Choroid plexus epithelial cell (primary cell): Measurements from ENCODE around the gene JPH4.
A peak's percentile ranks its signal among the peaks of the same experiment; 100 is the strongest.

Source experiments
- DNase-seq: peaks from one replicate; pipeline ENCODE4 v3.0.0-alpha.2; 2010; ENCODE audit warnings: low read depth
- H3K4me3 ChIP-seq: 2 replicates; pipeline ENCODE4 v1.5.1; 2011; ENCODE audit warnings: low read depth, mild to moderate bottlenecking, control low read depth, low read length, moderate library complexity
- TF ChIP-seq, protein P1 (sequence below): conservative IDR thresholded peaks from 2 replicates; pipeline ENCODE4 v1.5.1; 2011; ENCODE audit warnings: low read depth, mild to moderate bottlenecking, control low read depth, inconsistent platforms, low read length, moderate library complexity

JPH4 gene

DNA sequence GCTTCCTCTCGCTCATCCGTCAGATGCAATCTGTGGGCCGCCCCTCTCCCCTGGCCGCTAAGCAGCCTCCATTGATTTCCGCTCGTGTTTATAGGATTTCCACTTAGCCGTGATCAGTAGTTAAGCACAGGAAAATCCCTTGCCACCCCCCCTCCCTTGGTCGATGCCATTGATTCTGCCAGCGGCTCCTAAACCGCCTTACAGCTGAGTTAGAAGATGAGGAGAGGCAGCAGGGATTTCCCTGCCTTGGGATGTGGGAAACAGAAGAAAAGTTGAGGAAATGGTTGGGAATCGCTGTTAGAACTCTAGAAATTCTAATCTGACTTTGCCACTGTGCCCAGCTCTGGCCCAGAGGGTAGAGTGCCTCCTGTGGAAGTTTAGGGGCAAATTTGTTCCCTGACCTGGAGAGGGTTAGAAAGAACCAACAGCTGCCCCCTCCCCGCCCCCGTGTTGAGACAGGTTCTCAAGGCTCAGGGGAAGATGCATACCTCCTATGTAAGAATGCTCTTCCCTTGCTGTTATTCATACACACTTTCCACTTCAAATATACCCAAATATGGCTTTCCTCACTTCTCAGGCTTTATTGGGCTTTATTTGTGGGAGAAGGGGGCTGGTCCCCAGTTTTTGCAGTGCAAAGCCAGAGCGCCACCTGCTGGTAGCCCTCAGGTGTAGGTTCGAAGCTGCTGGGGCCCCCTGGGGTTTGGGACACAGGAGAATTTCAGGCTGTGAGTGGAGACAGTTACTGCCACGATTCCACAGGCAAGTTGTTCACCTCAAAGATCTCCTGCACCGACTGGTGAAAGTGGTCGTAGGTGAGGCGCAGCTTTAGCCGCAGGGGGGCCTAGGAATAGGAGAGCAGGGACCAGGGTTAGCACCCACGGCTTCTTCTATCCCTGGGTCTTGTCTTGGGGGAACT, 19.3 kb downstream of the JPH4 start:
- TF ChIP-seq, protein P1, sequence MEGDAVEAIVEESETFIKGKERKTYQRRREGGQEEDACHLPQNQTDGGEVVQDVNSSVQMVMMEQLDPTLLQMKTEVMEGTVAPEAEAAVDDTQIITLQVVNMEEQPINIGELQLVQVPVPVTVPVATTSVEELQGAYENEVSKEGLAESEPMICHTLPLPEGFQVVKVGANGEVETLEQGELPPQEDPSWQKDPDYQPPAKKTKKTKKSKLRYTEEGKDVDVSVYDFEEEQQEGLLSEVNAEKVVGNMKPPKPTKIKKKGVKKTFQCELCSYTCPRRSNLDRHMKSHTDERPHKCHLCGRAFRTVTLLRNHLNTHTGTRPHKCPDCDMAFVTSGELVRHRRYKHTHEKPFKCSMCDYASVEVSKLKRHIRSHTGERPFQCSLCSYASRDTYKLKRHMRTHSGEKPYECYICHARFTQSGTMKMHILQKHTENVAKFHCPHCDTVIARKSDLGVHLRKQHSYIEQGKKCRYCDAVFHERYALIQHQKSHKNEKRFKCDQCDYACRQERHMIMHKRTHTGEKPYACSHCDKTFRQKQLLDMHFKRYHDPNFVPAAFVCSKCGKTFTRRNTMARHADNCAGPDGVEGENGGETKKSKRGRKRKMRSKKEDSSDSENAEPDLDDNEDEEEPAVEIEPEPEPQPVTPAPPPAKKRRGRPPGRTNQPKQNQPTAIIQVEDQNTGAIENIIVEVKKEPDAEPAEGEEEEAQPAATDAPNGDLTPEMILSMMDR: peak; percentile 98
- H3K4me3 ChIP-seq: no peak overlapping the region
- DNase-seq: peak; percentile 73

DNA sequence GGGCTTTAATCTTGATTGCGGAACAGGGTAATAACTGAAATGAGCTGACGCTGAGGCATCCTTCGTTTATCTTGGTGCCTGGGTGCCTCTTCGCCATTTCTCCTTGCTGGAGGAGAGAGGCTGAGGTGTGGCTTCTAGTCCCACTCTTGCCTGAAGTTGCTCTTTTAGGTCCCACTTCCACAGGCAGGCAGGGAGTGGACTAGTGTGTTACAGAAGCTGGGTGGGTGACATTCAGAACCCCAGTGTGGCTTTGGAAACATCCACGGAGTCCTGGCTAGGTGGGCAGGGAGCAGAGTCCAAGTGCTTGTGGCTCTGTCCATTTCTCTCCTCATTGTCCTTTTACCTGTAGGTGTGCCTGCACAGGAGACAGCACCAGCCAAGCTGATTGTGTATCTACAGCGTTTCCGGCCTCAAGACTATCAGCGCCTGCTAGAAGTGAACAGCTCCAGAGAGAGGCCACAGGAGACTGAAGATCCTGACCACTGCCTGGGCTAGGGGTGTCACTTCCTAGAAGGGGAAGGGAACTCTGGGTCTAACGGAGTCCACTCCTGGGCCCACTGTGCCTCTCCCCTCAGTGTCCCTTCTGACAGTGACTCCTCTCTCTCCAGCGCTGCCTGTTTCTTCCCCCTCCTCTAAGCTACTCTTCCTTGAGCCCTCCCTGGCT, 20.1 kb downstream of the JPH4 start:
- TF ChIP-seq, protein P1: no peak
- H3K4me3 ChIP-seq: no peak overlapping the region
- DNase-seq: no peak

DNA sequence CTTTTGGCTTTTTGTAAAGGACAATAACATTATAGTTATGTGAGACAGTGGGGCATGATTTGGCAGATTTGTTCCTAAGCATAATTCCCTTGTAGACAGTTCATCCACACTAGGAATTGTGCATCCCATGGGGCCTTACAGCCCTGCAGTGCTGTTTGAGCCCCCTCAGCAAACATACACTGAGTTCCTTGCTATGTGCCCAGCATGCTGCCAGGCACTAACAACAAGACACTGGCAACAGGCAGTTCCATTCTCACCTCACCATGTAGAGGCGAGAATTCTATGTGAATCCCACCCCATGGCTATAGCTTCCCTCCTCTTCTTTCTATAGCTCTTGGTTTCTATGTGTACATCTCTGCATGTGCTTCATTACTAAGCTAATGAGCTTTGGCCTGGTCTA, 20.6 kb downstream of the JPH4 start:
- H3K4me3 ChIP-seq: no peak overlapping the region
- TF ChIP-seq, protein P1: no peak
- no peak for DNase-seq

DNA sequence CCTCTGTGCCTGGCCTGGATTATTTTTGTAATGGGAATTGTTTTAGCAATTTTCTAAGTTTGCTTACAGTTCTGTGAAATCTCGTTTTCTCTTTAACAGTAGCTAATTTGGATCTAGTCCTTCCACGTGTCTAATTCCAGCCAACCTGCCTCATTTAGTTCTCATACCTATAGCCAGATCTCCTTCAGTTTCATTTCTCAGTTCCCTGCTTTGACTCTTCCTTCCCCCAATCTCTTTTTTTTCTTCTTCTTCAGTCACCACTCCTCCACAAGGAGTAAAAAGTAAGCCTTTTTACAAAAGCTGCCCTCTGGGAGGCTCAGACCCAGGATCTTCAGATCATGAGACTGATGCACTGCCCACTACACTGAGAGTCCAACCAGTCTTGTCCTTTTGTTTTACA, 21.1 kb downstream of the JPH4 start:
- no peak overlapping the region for H3K4me3 ChIP-seq
- no peak for DNase-seq
- TF ChIP-seq, protein P1: no peak

DNA sequence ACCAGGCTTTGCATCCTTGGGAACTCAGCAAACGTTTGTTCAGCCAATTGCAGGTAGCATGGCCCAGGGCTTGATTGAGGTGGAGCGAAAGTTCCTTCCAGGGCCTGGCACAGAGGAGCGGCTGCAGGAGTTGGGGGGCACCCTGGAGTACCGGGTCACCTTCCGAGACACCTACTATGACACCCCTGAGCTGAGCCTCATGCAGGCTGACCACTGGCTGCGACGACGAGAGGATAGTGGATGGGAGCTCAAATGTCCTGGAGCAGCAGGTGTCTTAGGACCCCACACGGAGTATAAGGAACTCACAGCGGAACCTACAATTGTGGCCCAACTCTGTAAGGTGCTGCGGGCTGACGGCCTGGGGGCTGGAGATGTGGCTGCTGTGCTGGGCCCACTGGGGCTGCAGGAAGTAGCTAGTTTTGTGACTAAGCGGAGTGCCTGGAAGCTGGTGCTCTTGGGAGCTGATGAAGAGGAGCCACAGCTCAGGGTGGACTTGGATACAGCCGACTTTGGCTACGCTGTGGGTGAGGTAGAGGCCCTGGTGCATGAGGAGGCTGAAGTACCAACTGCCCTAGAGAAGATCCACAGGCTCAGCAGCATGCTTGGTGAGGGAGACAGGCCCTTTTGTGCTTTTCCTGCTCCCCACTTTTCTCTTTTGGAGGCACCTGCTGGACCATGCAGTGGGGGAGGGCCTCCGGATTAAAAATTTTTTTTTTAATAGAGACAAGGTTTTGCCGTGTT, 21.7 kb downstream of the JPH4 start:
- DNase-seq: no peak
- H3K4me3 ChIP-seq: peak overlapping the region; percentile 94
- TF ChIP-seq, protein P1: no peak

DNA sequence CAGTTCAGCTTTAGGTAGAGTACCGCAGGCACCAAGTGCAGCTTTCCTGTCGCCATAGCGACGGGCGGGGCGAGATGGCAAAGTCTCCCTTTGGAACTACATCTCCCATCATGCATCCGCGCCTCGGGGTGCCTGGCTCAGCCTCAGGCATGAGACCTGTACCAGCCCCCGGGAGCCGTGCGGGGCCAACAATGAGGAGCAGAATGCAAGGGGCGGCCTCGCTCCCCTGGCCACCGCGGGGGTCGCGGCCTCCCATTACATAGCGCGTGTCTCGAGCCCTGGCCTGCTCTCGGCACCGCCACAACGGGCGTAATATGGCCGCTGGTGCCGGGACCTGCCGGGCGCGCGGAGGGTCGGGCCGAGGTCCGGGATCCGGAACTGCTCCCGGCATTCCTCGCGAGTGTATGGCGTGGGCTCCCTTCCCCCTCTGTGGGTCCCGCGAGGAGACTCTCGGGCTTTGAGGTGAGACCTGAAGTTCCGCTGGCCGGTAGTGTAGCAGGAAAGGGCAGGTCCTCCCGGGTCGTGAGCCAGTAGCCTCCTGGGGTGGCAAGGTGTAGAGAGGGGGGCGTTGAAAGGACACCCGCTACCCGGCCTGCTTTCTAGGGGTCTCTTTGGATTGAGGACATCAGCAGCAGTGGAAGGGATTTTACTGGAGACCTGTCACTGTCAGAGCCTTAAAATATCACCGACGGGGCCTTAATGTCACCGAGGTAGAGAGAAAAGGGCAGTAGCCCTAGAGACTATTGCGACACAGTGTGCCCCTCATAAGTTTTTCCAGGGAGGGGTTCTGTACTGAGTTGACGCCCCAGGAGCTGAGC, 22.5 kb downstream of the JPH4 start, which contains the start of gene THTPA:
THTPA (plus strand) TSS at position 390 of the 818 bp plus-strand sequence. CDS start 487 bp downstream, outside the sequence.
- DNase-seq: peak; percentile 90
- TF ChIP-seq, protein P1: no peak
- H3K4me3 ChIP-seq: peak within 1 kb of the TSS; percentile 94
